BJ (cell line): Measurements from ENCODE around the gene KRTAP5-5. TPM values are rescaled to one million over a fixed set of nuclear protein-coding genes. Genes with fewer than 3 reads are reported as not detected.
"Not testable (repeated sequence)": the region's sequence is repeated elsewhere in the genome, so short reads cannot be mapped to it uniquely, and the experiment has no call there.

Experiments used
- CTCF ChIA-PET: fragments of 350-600 bp; formaldehyde crosslinking; extraction: SDS; loops from one replicate; lab custom pipeline; 2021; ENCODE audit warnings: antibody characterized with exemption, inconsistent platforms; lab: Yijun Ruan, JAX
- POLR2A ChIA-PET: fragments of 300-600 bp; sonication (Branson Sonifier 250); formaldehyde crosslinking; extraction: SDS; loops from one replicate; lab custom pipeline; 2021; ENCODE audit warnings: antibody characterized with exemption; lab: Charles Lee
- DNase-seq: peaks from one replicate; pipeline ENCODE4 v3.0.0-alpha.2; 2011; ENCODE audit warnings: low read depth
- H3K27me3 ChIP-seq: 2 replicates; pipeline ENCODE4 v1.6.0; 2011; ENCODE audit warnings: low read length; ENCODE audit not compliant: control insufficient read depth, insufficient read depth
- H3K36me3 ChIP-seq: 2 replicates; pipeline ENCODE4 v1.5.1; 2011; ENCODE audit warnings: low read length; ENCODE audit not compliant: control insufficient read depth, insufficient read depth
- H3K4me3 ChIP-seq: 2 replicates; pipeline ENCODE4 v1.5.1; 2011; ENCODE audit warnings: low read depth, mild to moderate bottlenecking, control low read depth, low read length
- polyA plus RNA-seq: library from polyadenylated mRNA; depleted of rRNA; stranded (reverse); fragments of >200 nt; gene quantifications from 2 replicates; pipeline ENCODE4 v1.2.3, GENCODE V29; 2011
- TF ChIP-seq, protein P1 (sequence below): IDR thresholded peaks from 2 replicates; pipeline ENCODE4 v1.5.1; 2011; ENCODE audit warnings: low read depth, mild to moderate bottlenecking, control low read depth, inconsistent platforms, low read length, moderate library complexity; ENCODE audit not compliant: insufficient read depth

The KRTAP5-5 gene
- polyA plus RNA-seq, 1 experiment, result not detected

GRCh38 chr11:1656061-1656441 lies 26.5 kb downstream of the KRTAP5-5 start:
- Histone ChIP-seq H3K36me3 (no peaks in the 10 kb centered on the region), H3K4me3 (no peak overlapping the region), H3K27me3 (peaks cover 16% of the 10 kb centered on the region)
- TF ChIP-seq, protein P1, sequence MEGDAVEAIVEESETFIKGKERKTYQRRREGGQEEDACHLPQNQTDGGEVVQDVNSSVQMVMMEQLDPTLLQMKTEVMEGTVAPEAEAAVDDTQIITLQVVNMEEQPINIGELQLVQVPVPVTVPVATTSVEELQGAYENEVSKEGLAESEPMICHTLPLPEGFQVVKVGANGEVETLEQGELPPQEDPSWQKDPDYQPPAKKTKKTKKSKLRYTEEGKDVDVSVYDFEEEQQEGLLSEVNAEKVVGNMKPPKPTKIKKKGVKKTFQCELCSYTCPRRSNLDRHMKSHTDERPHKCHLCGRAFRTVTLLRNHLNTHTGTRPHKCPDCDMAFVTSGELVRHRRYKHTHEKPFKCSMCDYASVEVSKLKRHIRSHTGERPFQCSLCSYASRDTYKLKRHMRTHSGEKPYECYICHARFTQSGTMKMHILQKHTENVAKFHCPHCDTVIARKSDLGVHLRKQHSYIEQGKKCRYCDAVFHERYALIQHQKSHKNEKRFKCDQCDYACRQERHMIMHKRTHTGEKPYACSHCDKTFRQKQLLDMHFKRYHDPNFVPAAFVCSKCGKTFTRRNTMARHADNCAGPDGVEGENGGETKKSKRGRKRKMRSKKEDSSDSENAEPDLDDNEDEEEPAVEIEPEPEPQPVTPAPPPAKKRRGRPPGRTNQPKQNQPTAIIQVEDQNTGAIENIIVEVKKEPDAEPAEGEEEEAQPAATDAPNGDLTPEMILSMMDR, result no peak
- POLR2A ChIA-PET, result no interaction called here
- DNase-seq, result no peak
- CTCF ChIA-PET, result interaction anchor here (0.7 to 6.2 kb wide), 7 partner anchors 10 to 495 kb away, joined by 3 to 70 read pairs (median 41); partner anchors contain the start of gene SYT8

DNA sequence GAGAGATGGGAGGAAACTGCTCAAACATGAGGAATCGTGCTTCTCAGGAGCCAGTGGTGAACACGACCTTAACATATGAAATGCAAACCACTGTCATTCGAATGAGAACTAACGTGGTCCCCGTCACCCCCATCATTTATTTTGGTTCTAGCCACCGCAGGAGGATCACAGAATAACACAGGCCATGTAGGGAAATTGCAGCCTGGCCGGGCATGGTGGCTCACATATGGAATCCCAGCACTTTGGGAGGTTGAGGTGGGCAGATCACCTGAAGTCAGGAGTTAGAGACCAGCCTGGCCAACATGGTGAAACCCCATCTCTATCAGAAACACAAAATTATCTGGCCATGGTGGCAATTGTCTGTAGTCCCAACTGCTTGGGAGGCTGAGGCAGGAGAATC lies 27.1 kb downstream of the KRTAP5-5 start:
- H3K4me3 ChIP-seq, result no peak overlapping the region
- ChIA-PET POLR2A (no interaction called here), CTCF (interaction anchor here (1.0 to 6.2 kb wide), 4 partner anchors 10 to 494 kb away, joined by 3 to 70 read pairs (median 54); partner anchors contain the start of gene SYT8)
- H3K36me3 ChIP-seq, result no peaks in the 10 kb centered on the region
- DNase-seq, result no peak
- H3K27me3 ChIP-seq, result peaks cover 16% of the 10 kb centered on the region
- TF ChIP-seq, protein P1, result no peak

DNA sequence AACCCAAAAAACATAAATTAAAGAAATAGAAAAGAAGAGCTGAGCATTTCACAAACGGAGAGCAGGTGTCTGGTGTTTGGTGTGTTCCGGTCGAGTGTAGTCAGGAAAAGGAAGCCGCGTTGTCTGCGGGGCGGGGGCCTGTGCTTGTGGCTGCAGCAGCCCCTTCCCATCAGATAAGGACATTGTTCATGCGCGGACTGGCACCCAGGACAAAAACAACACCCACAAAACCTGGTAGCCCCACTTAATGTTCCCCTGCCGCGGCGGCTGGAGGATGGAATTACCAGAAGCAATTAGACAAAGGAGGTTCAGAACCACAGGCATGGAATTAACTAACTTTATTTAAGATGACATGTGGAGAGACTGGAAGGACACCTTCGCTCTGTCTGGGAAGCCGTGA lies 29.9 kb downstream of the KRTAP5-5 start:
- TF ChIP-seq, protein P1, result no peak
- Histone ChIP-seq H3K4me3 (no peak overlapping the region), H3K36me3 (no peaks in the 10 kb centered on the region), H3K27me3 (peaks cover 16% of the 10 kb centered on the region)
- CTCF ChIA-PET, result interaction anchor here (1.2 kb wide), 1 partner anchor 34 kb away, joined by 5 read pairs; no protein-coding TSS in a partner anchor
- DNase-seq, result no peak
- POLR2A ChIA-PET, result no interaction called here

- TF ChIP-seq, protein P1, result no peak
- ChIA-PET CTCF (interaction anchor here (0.6 to 1.2 kb wide), 2 partner anchors 34 to 375 kb away, joined by 3 to 5 read pairs; no protein-coding TSS in a partner anchor), POLR2A (no interaction called here)
- no peak for DNase-seq
- no peaks in the 10 kb centered on the region for H3K36me3 ChIP-seq
- peaks cover 16% of the 10 kb centered on the region for H3K27me3 ChIP-seq
- H3K4me3 ChIP-seq, result no peak overlapping the region
Observed at GRCh38 chr11:1660111-1660867, 30.7 kb downstream of the KRTAP5-5 start.

- POLR2A ChIA-PET, H3K27me3 ChIP-seq, H3K36me3 ChIP-seq, H3K4me3 ChIP-seq, DNase-seq: not testable (repeated sequence)
- CTCF ChIA-PET, result interaction anchor here (1.0 kb wide), 1 partner anchor 9 kb away, joined by 5 read pairs; no protein-coding TSS in a partner anchor
Observed at GRCh38 chr11:1661454-1662269, 32.1 kb downstream of the KRTAP5-5 start.

- H3K27me3 ChIP-seq, CTCF ChIA-PET, DNase-seq, H3K36me3 ChIP-seq, POLR2A ChIA-PET, H3K4me3 ChIP-seq: not testable (repeated sequence)
Observed at GRCh38 chr11:1662699-1663283, 33.2 kb downstream of the KRTAP5-5 start.
